ENCODE data around the gene ENAH. TPM values are rescaled to one million over a fixed set of nuclear protein-coding genes. Genes with fewer than 3 reads are reported as not detected.
"Not testable (repeated sequence)": the region's sequence is repeated elsewhere in the genome, so short reads cannot be mapped to it uniquely, and the experiment has no call there.

ENAH gene
- total RNA-seq, 1 donor, result 0.52 TPM

DNA sequence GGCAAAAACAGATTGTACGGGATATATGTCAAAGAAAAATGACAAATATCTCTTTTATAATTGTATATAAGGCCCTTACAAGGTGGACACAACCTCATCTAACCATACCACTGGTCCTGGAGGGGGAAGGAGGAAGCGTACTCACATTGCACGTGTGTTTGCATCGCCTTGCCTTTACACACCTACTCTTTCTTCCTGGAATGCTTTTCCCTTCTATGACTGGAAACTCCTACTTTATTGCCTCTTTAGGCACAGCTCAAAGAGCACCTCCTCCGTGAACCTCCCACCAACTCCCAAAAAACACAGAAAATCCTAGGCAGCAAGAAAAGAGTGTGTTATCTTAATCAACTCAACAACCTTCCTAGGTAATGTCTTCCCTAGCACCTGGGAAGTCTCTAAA, 125.3 kb downstream of the ENAH start:
- Histone ChIP-seq H3K27me3 (ENCODE audit: insufficient read depth, low read length) (peaks cover 3% of the 10 kb centered on the region), H3K9me3 (ENCODE audit: low read depth, low read length) (no peaks in the 10 kb centered on the region), H3K4me3 (ENCODE audit: low read length) (no peak overlapping the region), H3K4me1 (ENCODE audit: insufficient read depth, low read length) (no peaks in the 10 kb centered on the region)

DNA sequence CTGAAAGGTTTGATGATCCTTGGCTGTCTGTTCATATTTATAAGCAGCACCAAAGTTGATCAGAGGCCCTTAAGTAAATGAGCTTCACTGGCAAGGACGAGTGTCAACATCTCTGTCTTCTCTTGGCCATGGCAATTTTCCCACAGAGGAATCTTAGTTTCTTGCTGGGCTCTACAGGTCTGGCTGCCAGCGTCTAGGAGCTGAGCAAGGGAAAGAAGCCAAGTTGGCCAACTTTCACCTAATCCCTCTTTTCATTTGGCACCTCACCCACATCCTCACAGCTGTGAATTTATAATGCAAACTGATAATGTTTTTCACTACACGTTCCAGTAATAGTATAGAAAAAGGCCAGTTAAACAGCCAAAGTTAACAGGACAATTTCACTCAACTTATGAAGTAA, 126.0 kb downstream of the ENAH start:
- Histone ChIP-seq H3K9me3 (ENCODE audit: low read depth, low read length) (no peaks in the 10 kb centered on the region), H3K4me1 (ENCODE audit: insufficient read depth, low read length) (no peaks in the 10 kb centered on the region), H3K27me3 (ENCODE audit: insufficient read depth, low read length) (peaks cover 3% of the 10 kb centered on the region)

DNA sequence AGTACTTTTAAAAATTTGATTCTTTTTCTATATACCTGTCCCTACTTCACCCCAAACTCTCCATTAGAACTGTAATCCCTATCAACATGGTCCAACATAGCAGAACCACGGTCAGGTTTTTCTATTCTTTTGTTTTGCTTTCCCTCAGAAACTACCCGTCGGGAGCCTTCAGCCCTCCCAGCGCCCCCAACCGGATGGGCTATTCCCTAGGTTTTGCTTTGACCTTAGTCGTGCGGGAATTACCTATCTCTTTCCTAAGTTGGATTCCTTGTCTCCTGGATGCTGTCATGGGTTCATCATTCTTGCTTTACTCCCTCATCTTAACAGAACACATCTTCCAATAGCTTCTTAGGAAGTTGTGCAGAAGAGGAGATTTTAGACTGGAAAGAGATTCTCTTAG, 127.5 kb downstream of the ENAH start:
- Histone ChIP-seq H3K4me3 (ENCODE audit: low read length) (no peak overlapping the region), H3K4me1 (ENCODE audit: insufficient read depth, low read length) (no peaks in the 10 kb centered on the region), H3K27me3 (ENCODE audit: insufficient read depth, low read length) (peaks cover 3% of the 10 kb centered on the region), H3K9me3 (ENCODE audit: low read depth, low read length) (no peaks in the 10 kb centered on the region)

More for the DNA sequence above, 126.0 kb downstream of the ENAH start:
- no peak overlapping the region for H3K4me3 ChIP-seq (ENCODE audit: low read length)

DNA sequence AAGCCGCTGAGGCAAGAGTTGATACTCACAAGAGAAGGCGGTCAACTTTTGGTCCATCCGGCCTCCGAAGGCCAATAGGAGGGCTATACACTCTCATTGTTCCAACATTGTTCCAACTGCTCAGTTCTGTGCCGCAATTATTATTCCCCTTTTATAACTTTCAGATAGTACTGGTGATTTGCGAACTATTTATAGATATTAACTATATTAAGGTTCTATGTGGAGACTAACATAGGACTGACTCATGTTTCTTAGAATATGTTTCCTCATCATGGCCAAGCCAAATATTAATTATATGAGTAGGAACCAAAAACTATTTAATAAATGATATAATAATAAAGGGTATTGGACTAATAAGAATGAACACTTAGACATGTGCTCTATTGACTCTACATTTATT, 128.4 kb downstream of the ENAH start:
- Histone ChIP-seq H3K9me3 (ENCODE audit: low read depth, low read length) (no peaks in the 10 kb centered on the region), H3K4me3 (ENCODE audit: low read length) (no peak overlapping the region), H3K27me3 (ENCODE audit: insufficient read depth, low read length) (peaks cover 3% of the 10 kb centered on the region), H3K4me1 (ENCODE audit: insufficient read depth, low read length) (no peaks in the 10 kb centered on the region)

DNA sequence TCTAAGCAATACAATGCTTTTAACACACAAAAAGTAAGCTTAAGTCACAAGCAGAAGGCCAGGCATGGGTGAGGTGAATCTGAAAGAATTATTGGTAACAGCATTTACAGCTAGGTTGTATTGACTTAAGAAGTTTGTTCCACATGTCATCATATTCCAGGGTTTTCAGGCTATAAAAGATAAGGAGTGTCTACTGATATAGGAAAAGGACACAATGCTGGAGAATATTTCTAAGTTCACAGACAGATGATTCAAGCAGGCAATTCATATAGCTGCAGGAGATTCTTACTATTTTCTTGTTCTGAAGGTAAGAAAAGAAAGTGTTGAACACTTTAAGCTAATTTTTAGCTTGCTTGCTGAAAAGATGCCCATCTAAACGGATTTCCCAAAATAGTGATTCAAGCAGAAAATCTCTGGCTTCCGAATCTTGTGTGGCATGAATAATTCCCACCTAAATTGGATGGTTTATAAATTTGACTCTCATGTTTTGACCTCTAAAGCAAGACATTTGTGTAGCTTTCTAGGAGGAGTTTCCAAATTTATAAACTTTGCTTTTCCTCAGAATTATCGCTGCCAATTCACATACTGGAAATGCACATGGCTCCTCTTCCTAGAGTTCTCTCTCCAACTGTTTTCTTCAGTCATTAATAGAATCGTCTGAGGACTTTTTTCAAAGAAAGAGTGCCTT, 129.5 kb downstream of the ENAH start:
- Histone ChIP-seq H3K27me3 (ENCODE audit: insufficient read depth, low read length) (no peaks in the 10 kb centered on the region), H3K9me3 (ENCODE audit: low read depth, low read length) (no peaks in the 10 kb centered on the region), H3K4me1 (ENCODE audit: insufficient read depth, low read length) (no peaks in the 10 kb centered on the region), H3K4me3 (ENCODE audit: low read length) (no peak overlapping the region)

DNA sequence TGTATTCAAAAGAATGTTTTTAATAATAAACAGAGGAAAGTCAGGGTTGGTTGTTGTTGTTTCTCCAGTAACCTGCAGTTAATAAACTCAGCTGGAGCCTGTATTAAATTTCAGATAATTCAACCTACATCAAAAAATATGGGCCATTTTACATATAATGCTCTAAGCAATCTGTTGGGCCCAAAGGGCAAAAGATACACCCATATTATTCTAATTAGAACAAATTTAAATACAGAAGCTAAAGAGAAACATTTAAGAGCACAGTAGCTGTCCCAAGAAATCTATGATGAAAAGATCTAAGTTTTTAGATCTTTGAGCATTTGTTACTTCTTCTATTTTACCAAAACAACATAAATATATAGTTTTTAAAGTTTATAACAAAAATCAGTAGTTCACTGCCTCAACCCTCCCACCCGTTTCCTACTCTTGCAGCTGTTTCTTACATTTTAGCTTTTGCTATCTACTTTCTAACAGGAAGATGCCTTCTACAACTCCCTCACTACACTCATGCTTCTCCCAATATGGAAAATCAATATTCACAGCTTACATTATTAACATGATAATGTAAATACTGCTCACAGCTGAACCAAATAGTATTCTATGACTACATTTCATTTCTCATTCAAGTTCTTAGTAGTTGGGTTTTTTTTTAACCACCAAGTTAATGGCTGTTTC, 130.2 kb downstream of the ENAH start:
- Histone ChIP-seq H3K9me3 (ENCODE audit: low read depth, low read length) (no peaks in the 10 kb centered on the region), H3K27me3 (ENCODE audit: insufficient read depth, low read length) (no peaks in the 10 kb centered on the region), H3K4me3 (ENCODE audit: low read length) (no peak overlapping the region), H3K4me1 (ENCODE audit: insufficient read depth, low read length) (no peaks in the 10 kb centered on the region)

DNA sequence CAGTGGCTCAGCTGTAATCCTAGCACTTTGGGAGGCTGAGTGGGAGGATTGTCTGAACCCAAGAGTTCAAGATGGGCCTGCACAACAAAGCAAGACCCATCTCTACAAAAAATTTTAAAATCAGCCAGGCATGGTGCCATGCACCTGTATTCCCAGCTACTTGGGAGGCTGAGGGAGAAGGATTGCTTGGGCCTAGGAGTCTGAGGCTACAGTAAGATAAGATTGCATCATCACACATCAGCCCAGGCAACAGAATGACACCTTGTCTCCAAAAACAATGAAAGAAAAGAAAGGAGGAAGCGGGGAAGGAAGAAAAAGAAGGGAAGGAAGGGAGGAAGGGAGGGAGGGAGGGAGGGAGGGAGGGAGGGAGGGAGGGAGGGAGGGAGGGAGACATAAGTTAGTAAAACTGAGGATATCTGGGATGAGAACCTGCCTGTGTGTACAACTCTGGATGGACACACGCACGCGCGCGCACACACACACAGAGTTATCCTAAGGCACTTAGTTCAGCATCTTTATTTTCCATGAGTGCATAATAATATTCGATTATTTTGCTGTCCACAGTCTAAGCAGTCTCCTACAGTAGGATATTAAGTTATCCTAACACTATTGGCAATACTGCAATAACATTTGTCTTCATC, 132.2 kb downstream of the ENAH start:
- no peaks in the 10 kb centered on the region for H3K9me3 ChIP-seq (ENCODE audit: low read depth, low read length)
- H3K27me3 ChIP-seq (ENCODE audit: insufficient read depth, low read length), result no peaks in the 10 kb centered on the region
- H3K4me3 ChIP-seq (ENCODE audit: low read length), result no peak overlapping the region
- H3K4me1 ChIP-seq (ENCODE audit: insufficient read depth, low read length), result no peaks in the 10 kb centered on the region

DNA sequence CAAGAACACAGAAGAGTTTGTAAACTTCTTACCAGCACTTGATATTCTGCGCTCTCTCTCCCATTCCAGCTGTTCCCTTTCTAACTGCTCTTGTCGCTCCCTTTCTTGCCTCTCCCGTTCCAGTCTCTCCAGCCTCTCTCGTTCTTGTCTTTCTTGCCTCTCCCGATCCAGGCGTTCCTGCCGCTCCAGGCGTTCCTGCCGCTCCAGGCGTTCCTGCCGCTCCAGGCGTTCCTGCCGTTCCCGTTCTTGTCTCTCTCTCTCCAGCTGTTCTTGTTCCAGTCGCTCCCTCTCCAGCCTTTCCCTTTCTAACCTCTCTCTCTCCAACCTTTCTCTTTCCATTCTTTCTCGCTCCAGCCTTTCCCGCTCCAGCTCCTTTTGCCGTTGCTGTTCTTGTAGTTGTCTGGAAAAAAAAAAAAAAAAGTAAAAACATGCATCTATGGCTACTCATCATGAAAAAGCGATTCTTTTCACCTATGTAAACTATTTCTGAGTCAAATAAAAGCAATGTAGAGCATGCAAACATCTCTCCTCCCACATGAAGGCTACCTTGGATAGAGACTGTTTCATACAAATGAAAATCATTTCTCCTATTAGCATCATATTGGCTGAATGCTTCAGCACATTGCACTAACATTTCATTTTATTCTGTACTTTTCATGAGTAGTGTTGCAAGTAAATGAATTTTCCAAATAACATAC, 133.6 kb downstream of the ENAH start:
- Histone ChIP-seq H3K9me3 (ENCODE audit: low read depth, low read length) (no peaks in the 10 kb centered on the region), H3K4me1 (ENCODE audit: insufficient read depth, low read length) (no peaks in the 10 kb centered on the region), H3K27me3 (ENCODE audit: insufficient read depth, low read length) (no peaks in the 10 kb centered on the region), H3K4me3 (ENCODE audit: low read length) (no peak overlapping the region)

DNA sequence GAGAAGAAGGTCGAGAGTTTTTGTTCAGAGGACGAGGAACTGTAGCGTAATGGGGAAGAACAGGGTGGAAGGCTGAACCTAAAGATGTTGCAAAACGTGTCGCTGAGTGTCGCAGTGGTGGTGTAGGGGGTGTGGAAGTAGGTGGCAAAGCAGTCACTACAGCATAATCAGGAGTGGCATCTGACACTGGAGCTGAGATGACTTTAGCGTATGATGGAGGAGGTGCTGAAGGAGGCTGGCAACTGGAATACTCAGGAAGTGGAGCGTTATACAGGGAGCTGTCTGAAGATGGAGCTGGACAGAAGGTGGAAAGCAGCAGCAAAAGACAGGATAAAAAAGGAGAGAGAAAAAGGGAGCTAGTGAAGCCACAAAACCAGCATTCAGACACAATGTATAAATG, 135.2 kb downstream of the ENAH start:
- Histone ChIP-seq H3K9me3 (ENCODE audit: low read depth, low read length) (no peaks in the 10 kb centered on the region), H3K27me3 (ENCODE audit: insufficient read depth, low read length) (no peaks in the 10 kb centered on the region), H3K4me3 (ENCODE audit: low read length) (no peak overlapping the region), H3K4me1 (ENCODE audit: insufficient read depth, low read length) (no peaks in the 10 kb centered on the region)

DNA sequence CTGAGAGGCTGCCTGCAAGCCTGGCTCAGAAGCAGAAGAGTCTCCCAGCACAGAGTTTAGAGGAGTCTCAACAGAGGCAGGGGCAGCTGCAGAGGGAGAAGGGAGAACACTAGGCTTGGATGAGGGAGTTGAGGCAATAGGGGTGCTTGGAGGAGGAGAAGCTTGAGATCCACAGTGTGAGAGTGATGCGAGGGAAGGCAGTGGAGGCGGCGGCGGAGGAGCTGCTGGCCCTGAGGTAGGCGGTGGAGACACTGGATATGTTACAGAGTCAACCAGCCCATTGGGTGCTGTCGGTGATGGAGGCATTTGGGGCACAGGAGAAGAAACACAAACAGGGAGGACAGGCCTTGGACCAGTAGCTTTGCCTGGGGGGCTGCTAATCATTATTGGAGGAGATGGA, 135.7 kb downstream of the ENAH start:
- no peaks in the 10 kb centered on the region for H3K9me3 ChIP-seq (ENCODE audit: low read depth, low read length)
- no peaks in the 10 kb centered on the region for H3K4me1 ChIP-seq (ENCODE audit: insufficient read depth, low read length)
- H3K27me3 ChIP-seq (ENCODE audit: insufficient read depth, low read length), result no peaks in the 10 kb centered on the region
- no peak overlapping the region for H3K4me3 ChIP-seq (ENCODE audit: low read length)

DNA sequence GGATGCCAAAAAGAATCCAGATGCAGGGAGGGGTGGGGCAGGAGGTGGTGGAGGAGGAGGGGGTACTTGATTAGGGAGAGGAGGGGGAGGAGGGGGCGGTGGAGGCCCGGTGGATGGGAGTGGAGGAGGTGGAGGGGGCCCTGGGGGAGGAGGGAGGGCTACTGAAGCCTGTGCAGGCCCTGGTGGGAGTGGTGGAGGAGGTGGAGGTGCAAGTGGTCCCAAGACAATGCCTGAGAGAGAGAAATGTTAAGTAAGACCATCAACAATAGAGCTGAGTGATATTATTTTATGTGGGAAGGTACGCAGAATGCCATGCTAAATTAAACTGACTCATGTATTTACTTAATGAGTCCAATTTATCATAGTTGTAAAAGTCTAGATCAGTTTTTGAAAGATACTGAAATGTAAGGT, 138.2 kb downstream of the ENAH start:
- Histone ChIP-seq H3K27me3 (ENCODE audit: insufficient read depth, low read length) (no peaks in the 10 kb centered on the region), H3K9me3 (ENCODE audit: low read depth, low read length) (no peaks in the 10 kb centered on the region), H3K4me3 (ENCODE audit: low read length) (no peak overlapping the region), H3K4me1 (ENCODE audit: insufficient read depth, low read length) (no peaks in the 10 kb centered on the region)

DNA sequence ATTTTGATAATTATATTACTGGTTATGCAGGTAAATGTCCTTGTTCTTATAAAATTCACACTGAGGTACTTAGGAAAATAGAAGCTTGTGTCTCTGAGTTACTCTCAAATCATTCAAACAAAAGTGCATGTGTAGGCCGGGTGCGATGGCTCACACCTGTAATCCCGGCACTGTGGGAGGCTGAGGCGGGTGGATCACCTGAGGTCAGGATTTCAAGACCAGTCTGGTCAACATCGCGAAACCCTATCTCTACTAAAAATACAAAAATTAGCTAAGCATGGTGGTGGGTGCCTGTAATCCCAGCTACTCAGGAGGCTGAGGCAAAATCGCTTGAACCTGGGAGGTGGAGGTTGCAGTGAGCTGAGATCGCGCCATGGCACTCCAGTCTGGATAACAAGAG, 139.3 kb downstream of the ENAH start:
- not testable (repeated sequence) for H3K27me3 ChIP-seq (ENCODE audit: insufficient read depth, low read length); H3K9me3 ChIP-seq (ENCODE audit: low read depth, low read length); H3K4me3 ChIP-seq (ENCODE audit: low read length); H3K4me1 ChIP-seq (ENCODE audit: insufficient read depth, low read length)

DNA sequence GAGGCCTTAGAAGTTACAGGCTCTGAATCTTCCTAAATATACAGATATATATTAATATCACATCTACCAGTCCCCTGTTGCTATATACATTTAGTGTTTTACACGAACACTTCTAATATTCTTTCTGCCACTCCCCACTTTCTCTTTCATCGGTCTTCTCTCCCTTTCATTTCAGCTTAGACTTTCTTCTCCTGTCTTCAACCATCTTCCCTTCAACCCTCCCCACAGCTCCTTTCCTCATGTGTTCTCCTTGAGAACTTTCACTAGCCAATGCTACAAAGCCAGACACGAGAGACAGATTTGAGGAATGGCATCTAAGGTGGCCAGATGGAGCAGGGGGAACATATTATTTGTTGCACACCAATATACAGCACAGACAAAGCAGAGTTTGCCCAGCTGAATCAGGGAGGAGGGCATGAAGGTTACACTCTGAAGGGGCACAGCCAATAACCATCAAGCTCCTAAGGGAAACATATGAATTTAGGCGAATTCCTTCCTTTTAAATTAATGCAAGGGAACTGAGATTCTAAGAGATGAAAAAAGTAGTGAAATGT, 141.0 kb downstream of the ENAH start:
- H3K4me1 ChIP-seq (ENCODE audit: insufficient read depth, low read length), result no peaks in the 10 kb centered on the region
- no peaks in the 10 kb centered on the region for H3K9me3 ChIP-seq (ENCODE audit: low read depth, low read length)
- H3K27me3 ChIP-seq (ENCODE audit: insufficient read depth, low read length), result no peaks in the 10 kb centered on the region
- no peak overlapping the region for H3K4me3 ChIP-seq (ENCODE audit: low read length)

DNA sequence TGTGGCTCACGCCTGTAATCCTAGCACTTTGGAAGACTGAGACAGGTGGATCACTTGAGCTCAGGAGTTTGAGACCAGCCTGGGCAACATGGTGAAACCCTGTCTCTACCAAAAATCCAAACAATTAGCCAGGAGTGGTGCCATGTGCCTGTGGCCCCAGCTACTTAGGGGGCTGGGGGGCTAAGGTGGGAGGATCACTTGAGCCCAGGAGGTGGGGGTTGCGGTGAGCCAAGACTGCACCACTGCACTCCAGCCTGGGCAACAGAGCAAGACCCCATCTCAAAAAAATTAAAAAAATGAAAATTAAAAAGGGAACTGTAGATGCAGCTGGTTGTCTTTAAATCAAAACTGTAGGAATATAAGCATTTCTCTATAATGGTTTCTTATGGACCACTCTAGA, 142.2 kb downstream of the ENAH start:
- not testable (repeated sequence) for H3K4me1 ChIP-seq (ENCODE audit: insufficient read depth, low read length); H3K4me3 ChIP-seq (ENCODE audit: low read length); H3K9me3 ChIP-seq (ENCODE audit: low read depth, low read length); H3K27me3 ChIP-seq (ENCODE audit: insufficient read depth, low read length)

DNA sequence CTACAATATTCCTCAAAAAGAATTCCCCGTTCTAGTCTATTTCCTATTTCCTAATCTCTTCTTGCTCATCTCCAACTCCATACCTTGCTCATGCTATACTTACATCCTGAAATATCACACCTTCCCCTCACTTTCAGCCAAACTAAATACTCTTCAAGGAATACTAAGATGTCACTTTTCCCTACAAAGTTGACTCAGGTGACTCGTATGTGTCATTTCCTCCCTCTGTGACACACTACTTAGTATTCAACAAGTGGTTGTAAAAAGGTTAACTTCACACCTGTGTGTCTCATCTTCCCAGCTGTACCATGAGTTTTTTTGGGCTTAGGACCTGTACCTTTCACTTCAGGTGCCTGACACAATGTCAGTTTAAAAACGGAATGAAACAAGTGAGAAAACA, 143.2 kb downstream of the ENAH start:
- Histone ChIP-seq H3K4me1 (ENCODE audit: insufficient read depth, low read length) (no peaks in the 10 kb centered on the region), H3K27me3 (ENCODE audit: insufficient read depth, low read length) (no peaks in the 10 kb centered on the region), H3K4me3 (ENCODE audit: low read length) (no peak overlapping the region), H3K9me3 (ENCODE audit: low read depth, low read length) (no peaks in the 10 kb centered on the region)
